ENCODE data around the gene SVOP. TPM values are rescaled to one million over a fixed set of nuclear protein-coding genes. Genes with fewer than 3 reads are reported as not detected.

SVOP gene
- total and polyA plus RNA-seq, 2 of the 8 experiments (the other 6 are each of a cell fraction or from before 2014, with no cell fraction given), result 0.06 TPM; not detected in 1

GRCh38 chr12:109065154-109065852 lies 44.4 kb upstream of the SVOP start:
- Histone ChIP-seq H4K8ac (ENCODE audit: extremely low read depth, insufficient read depth, low read length) (no peak overlapping the region), H3K23me2 (ENCODE audit: low read depth, low read length) (peaks cover 4% of the 10 kb centered on the region; the same call in 1 of the 2 replicates), H3K27ac (ENCODE audit: low read depth, low read length) (no peak overlapping the region), H2BK20ac (ENCODE audit: low read length) (no peak overlapping the region), H4K91ac (replicated peaks; ENCODE audit: insufficient read length, low read length) (no peak overlapping the region), H3K9ac (replicated peaks in 1 of 4; ENCODE audit: extremely low read depth in 1 of 4, low read depth in 3 of 4, low read length in 3 of 4) (no peak overlapping the region), H4K20me1 (replicated peaks in 1 of 2; ENCODE audit: control insufficient read depth in 1 of 2, insufficient read depth in 2 of 2, low read length in 2 of 2) (no peaks in the 10 kb centered on the region), H3K4me3 (ENCODE audit: extremely low read depth in 1 of 4, insufficient read depth in 2 of 4, low read depth in 3 of 4, low read length in 4 of 4) (no peak overlapping the region), H3K56ac (replicated peaks; ENCODE audit: insufficient read length, low read depth, low read length) (no peak overlapping the region), H3K14ac (ENCODE audit: insufficient read length) (no peak overlapping the region), H3K18ac (ENCODE audit: extremely low read depth, low read length) (no peak overlapping the region), H3K79me1 (ENCODE audit: low read depth, low read length) (no peaks in the 10 kb centered on the region), H2AK5ac (ENCODE audit: low read depth, low read length) (no peak overlapping the region), H2AFZ (ENCODE audit: low read length) (no peak overlapping the region), H4K5ac (ENCODE audit: insufficient read length, low read depth, low read length) (no peak overlapping the region), H3K79me2 (ENCODE audit: control insufficient read depth in 1 of 2, insufficient read depth in 2 of 2, low read length in 2 of 2) (no peaks in the 10 kb centered on the region), H3K4me2 (ENCODE audit: insufficient read depth in 1 of 2, low read depth in 2 of 2, low read length in 2 of 2) (no peak overlapping the region), H3K23ac (ENCODE audit: insufficient read length) (no peak overlapping the region), H2BK12ac (ENCODE audit: low read depth, low read length) (no peak overlapping the region), H3K36me3 (ENCODE audit: control insufficient read depth in 2 of 4, insufficient read depth in 4 of 4, low read length in 3 of 4) (no peaks in the 10 kb centered on the region), H3K9me3 (ENCODE audit: insufficient read depth in 2 of 2, low read depth in 1 of 2, low read length in 1 of 2) (no peaks in the 10 kb centered on the region), H2BK15ac (ENCODE audit: low read length) (no peak overlapping the region), H3K27me3 (replicated peaks in 1 of 4; ENCODE audit: control insufficient read depth in 3 of 4, extremely low read depth in 1 of 4, insufficient read depth in 3 of 4, low read length in 3 of 4) (no peaks in the 10 kb centered on the region), H2BK5ac (ENCODE audit: low read depth, low read length) (no peak overlapping the region), H2BK120ac (replicated peaks; ENCODE audit: low read depth, low read length) (no peak overlapping the region), H3K4me1 (replicated peaks in 1 of 4; ENCODE audit: control insufficient read depth in 3 of 4, insufficient read depth in 4 of 4, low read length in 3 of 4) (peaks cover 0 to 9% (median 4%) of the 10 kb centered on the region in 4 experiments; a peak in 3 of 7 replicates), H3K4ac (replicated peaks; ENCODE audit: insufficient read length, low read depth, low read length) (no peak overlapping the region)
- POLR2A ChIA-PET (ENCODE audit: partially characterized antibody), result no interaction called here
- CTCF ChIA-PET (ENCODE audit: partially characterized antibody), result interaction anchor here (0.7 to 1.5 kb wide), 2 partner anchors 27 to 107 kb away, joined by 3 read pairs; no protein-coding TSS in a partner anchor
- FAIRE-seq (no peak), DNase-seq (ENCODE audit: low read depth in 1 of 2, low spot score in 2 of 2) (peak in 1 of 2 experiments; percentile 22)
- WGBS, 2 experiments (ENCODE audit: extremely low coverage in 1 of 2, insufficient coverage in 1 of 2, insufficient read length in 1 of 2, insufficient replicate concordance in 2 of 2, low coverage in 1 of 2, low lambda C conversion rate in 2 of 2, missing lambda C conversion rate in 1 of 2), result 80% methylated on average over 5 of the region's 5 CpGs; no CpG with 5 or more reads in 1 of the 2 experiments
- no peak for TF ChIP-seq SRF (IDR thresholded peaks at IDR 0.05; ENCODE audit: low read depth, low read length)
- no peak for TF ChIP-seq TAF7 (optimal IDR thresholded peaks at IDR 0.05; ENCODE audit: borderline replicate concordance, low read depth, low read length)
- no peak for TF ChIP-seq SIRT6 (IDR thresholded peaks at IDR 0.05; ENCODE audit: low read length)
- TF ChIP-seq SIX5 (IDR thresholded peaks at IDR 0.05; ENCODE audit: low read depth, low read length), result no peak
- no peak for TF ChIP-seq RXRA (IDR thresholded peaks at IDR 0.05; ENCODE audit: insufficient read depth, low read depth, low read length)
- no peak for TF ChIP-seq CREB1 (IDR thresholded peaks at IDR 0.05)
- no peak for TF ChIP-seq CHD1 (IDR thresholded peaks at IDR 0.05; ENCODE audit: low read depth, low read length)
- TF ChIP-seq SP2 (IDR thresholded peaks at IDR 0.05; ENCODE audit: low read length), result no peak
- TF ChIP-seq, protein P1, sequence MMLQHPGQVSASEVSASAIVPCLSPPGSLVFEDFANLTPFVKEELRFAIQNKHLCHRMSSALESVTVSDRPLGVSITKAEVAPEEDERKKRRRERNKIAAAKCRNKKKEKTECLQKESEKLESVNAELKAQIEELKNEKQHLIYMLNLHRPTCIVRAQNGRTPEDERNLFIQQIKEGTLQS (IDR thresholded peaks at IDR 0.05; ENCODE audit: insufficient read depth, low read depth, low read length), result no peak
- no peak for TF ChIP-seq ZNF274 (IDR thresholded peaks at IDR 0.05; ENCODE audit: borderline replicate concordance, extremely low read depth, low read length)
- TF ChIP-seq JUN (IDR thresholded peaks at IDR 0.05; ENCODE audit: low read depth, low read length), result no peak
